NCI-H2171 (cell line): ENCODE results near the gene GGTLC1.

Experiments
- DNase-seq: peaks from one replicate; lab custom pipeline; 2025; lab: John Stamatoyannopoulos, UW

Gene GGTLC1

GRCh38 chr20:23963941-23964340, 24.6 kb downstream of the GGTLC1 start:
- no peak for DNase-seq

GRCh38 chr20:23962272-23962671, 26.3 kb downstream of the GGTLC1 start:
- DNase-seq, result no peak

GRCh38 chr20:23959054-23959453, 29.5 kb downstream of the GGTLC1 start:
- no peak for DNase-seq

GRCh38 chr20:23955896-23956295, 32.7 kb downstream of the GGTLC1 start:
- DNase-seq, result no peak

- DNase-seq, result no peak
Measured at GRCh38 chr20:23954008-23954745, 34.4 kb downstream of the GGTLC1 start.

- no peak for DNase-seq
Measured at GRCh38 chr20:23946206-23946605, 42.4 kb downstream of the GGTLC1 start.

- DNase-seq, result no peak
Measured at GRCh38 chr20:23943304-23943703, 45.3 kb downstream of the GGTLC1 start.

GRCh38 chr20:23939641-23940040, 48.9 kb downstream of the GGTLC1 start:
- no peak for DNase-seq

- DNase-seq, result no peak
Measured at GRCh38 chr20:23939063-23939462, 49.5 kb downstream of the GGTLC1 start.

- no peak for DNase-seq
Measured at GRCh38 chr20:23938118-23938438, 50.5 kb downstream of the GGTLC1 start.

GRCh38 chr20:23937303-23938117, 51.1 kb downstream of the GGTLC1 start:
- DNase-seq, result peak; percentile 68
